DND-41 (cell line): ENCODE results near the gene CELF1.

Source experiments
- CTCF ChIP-seq: IDR thresholded peaks from 2 replicates; pipeline ENCODE4 v1.5.1; 2012; ENCODE audit warnings: borderline replicate concordance, low read length, moderate library complexity, mild to moderate bottlenecking; ENCODE audit not compliant: poor library complexity, severe bottlenecking; ENCODE audit errors: extremely low read depth
- EZH2 ChIP-seq: IDR thresholded peaks from 3 replicates; pipeline ENCODE4 v1.6.1; 2012; ENCODE audit warnings: borderline replicate concordance, low read depth, mild to moderate bottlenecking, moderate library complexity, low read length, inconsistent platforms; ENCODE audit not compliant: severe bottlenecking

- TF ChIP-seq CTCF (no peak), EZH2 (no peak)
These were observed 45.2 kb downstream of the CELF1 start for GRCh38 chr11:47507563-47508239.
